HEK293 (cell line): ENCODE results near the gene FBLN2.

Experiments used
- CTCF ChIP-seq: fragments of 450-650 bp; formaldehyde crosslinking; IDR thresholded peaks from 2 replicates; pipeline ENCODE4 v1.5.1; 2016; ENCODE audit warnings: missing biosample characterization, missing genetic modification characterization
- MYNN ChIP-seq: fragments of 450-650 bp; formaldehyde crosslinking; IDR thresholded peaks from 2 replicates; pipeline ENCODE4 v1.5.1; 2016; ENCODE audit warnings: missing biosample characterization, missing genetic modification characterization, borderline replicate concordance
- MZF1 ChIP-seq: fragments of 450-650 bp; formaldehyde crosslinking; IDR thresholded peaks from 2 replicates; pipeline ENCODE4 v1.5.1; 2017; ENCODE audit warnings: missing biosample characterization, missing genetic modification characterization, borderline replicate concordance
- ZBTB1 ChIP-seq: fragments of 450-650 bp; formaldehyde crosslinking; IDR thresholded peaks from 2 replicates; pipeline ENCODE4 v1.5.1; 2016; ENCODE audit warnings: missing biosample characterization, missing genetic modification characterization
- ZFP3 ChIP-seq: fragments of 450-650 bp; formaldehyde crosslinking; IDR thresholded peaks from 2 replicates; pipeline ENCODE4 v1.5.1; 2016; ENCODE audit warnings: low read depth, missing biosample characterization, missing genetic modification characterization
- ZIC2 ChIP-seq: fragments of 450-650 bp; formaldehyde crosslinking; IDR thresholded peaks from 2 replicates; pipeline ENCODE4 v1.5.1; 2016; ENCODE audit warnings: missing biosample characterization, missing genetic modification characterization
- ZNF133 ChIP-seq: fragments of 450-650 bp; formaldehyde crosslinking; IDR thresholded peaks from 2 replicates; pipeline ENCODE4 v1.5.1; 2016; ENCODE audit warnings: missing biosample characterization, missing genetic modification characterization
- ZNF138 ChIP-seq: fragments of 450-650 bp; formaldehyde crosslinking; IDR thresholded peaks from 2 replicates; pipeline ENCODE4 v1.5.1; 2016; ENCODE audit warnings: missing biosample characterization, missing genetic modification characterization, borderline replicate concordance
- ZNF146 ChIP-seq: fragments of 450-650 bp; formaldehyde crosslinking; IDR thresholded peaks from 2 replicates; pipeline ENCODE4 v1.5.1; 2016; ENCODE audit warnings: missing biosample characterization, missing genetic modification characterization
- ZNF26 ChIP-seq: fragments of 450-650 bp; formaldehyde crosslinking; IDR thresholded peaks from 2 replicates; pipeline ENCODE4 v1.5.1; 2016; ENCODE audit warnings: missing biosample characterization, missing genetic modification characterization
- ZNF335 ChIP-seq: fragments of 450-650 bp; formaldehyde crosslinking; conservative IDR thresholded peaks from 2 replicates; pipeline ENCODE4 v1.5.1; 2016; ENCODE audit warnings: missing biosample characterization, missing genetic modification characterization
- ZNF571 ChIP-seq: fragments of 450-650 bp; formaldehyde crosslinking; IDR thresholded peaks from 2 replicates; pipeline ENCODE4 v1.5.0; 2017; ENCODE audit warnings: missing biosample characterization, missing genetic modification characterization
- ZNF777 ChIP-seq: fragments of 450-650 bp; formaldehyde crosslinking; IDR thresholded peaks from 2 replicates; pipeline ENCODE4 v1.5.1; 2017; ENCODE audit warnings: missing biosample characterization, missing genetic modification characterization, borderline replicate concordance
- ZNF837 ChIP-seq: fragments of 450-650 bp; formaldehyde crosslinking; IDR thresholded peaks from 2 replicates; pipeline ENCODE4 v1.5.1; 2016; ENCODE audit warnings: missing biosample characterization, missing genetic modification characterization

GRCh38 chr3:13532631-13533030 lies 16.3 kb upstream of the FBLN2 start:
- TF ChIP-seq ZIC2 (tag by site-specific recombination), result no peak
- TF ChIP-seq CTCF, result no peak
- no peak for TF ChIP-seq ZNF837 (tag by site-specific recombination)
- no peak for TF ChIP-seq MYNN (tag by site-specific recombination)
- TF ChIP-seq MZF1, result no peak
- TF ChIP-seq ZNF146 (tag by site-specific recombination), result no peak
- no peak for TF ChIP-seq ZNF571 (tag by site-specific recombination)
- TF ChIP-seq ZNF26 (tag by site-specific recombination), result no peak
- no peak for TF ChIP-seq ZNF133
- no peak for TF ChIP-seq ZBTB1 (tag by site-specific recombination)
- no peak for TF ChIP-seq ZNF777 (tag by site-specific recombination)
- no peak for TF ChIP-seq ZNF138 (tag by site-specific recombination)
- TF ChIP-seq ZNF335 (tag by site-specific recombination), result no peak
- TF ChIP-seq ZFP3 (tag by site-specific recombination), result no peak
